HG03045 (cell line): Measurements from ENCODE around the gene E2F1.
"Not testable (repeated sequence)": the region's sequence is repeated elsewhere in the genome, so short reads cannot be mapped to it uniquely, and the experiment has no call there.

Experiments used
- ATAC-seq: cut with Tn5 transposase; IDR thresholded peaks from one replicate; pipeline ENCODE4 v1.9.1; 2021; ENCODE audit warnings: mild to moderate bottlenecking, moderate library complexity; ENCODE audit not compliant: unreplicated experiment

E2F1 gene

GRCh38 chr20:33711446-33711738 lies 25.2 kb upstream of the E2F1 start:
- ATAC-seq, result no peak

GRCh38 chr20:33710681-33711445 lies 24.7 kb upstream of the E2F1 start:
- no peak for ATAC-seq

GRCh38 chr20:33709905-33710541 lies 23.8 kb upstream of the E2F1 start:
- no peak for ATAC-seq

- no peak for ATAC-seq
Measured at GRCh38 chr20:33709398-33709797, 23.2 kb upstream of the E2F1 start.

GRCh38 chr20:33707668-33708067 lies 21.5 kb upstream of the E2F1 start:
- ATAC-seq, result no peak

GRCh38 chr20:33704197-33704924 lies 18.2 kb upstream of the E2F1 start:
- no peak for ATAC-seq

GRCh38 chr20:33703498-33704137 lies 17.4 kb upstream of the E2F1 start:
- no peak for ATAC-seq

- no peak for ATAC-seq
Measured at GRCh38 chr20:33702861-33703260, 16.7 kb upstream of the E2F1 start.

- ATAC-seq, result no peak
Measured at GRCh38 chr20:33701629-33702450, 15.7 kb upstream of the E2F1 start.

- not testable (repeated sequence) for ATAC-seq
Measured at GRCh38 chr20:33700696-33701441, 14.7 kb upstream of the E2F1 start.

- ATAC-seq, result not testable (repeated sequence)
Measured at GRCh38 chr20:33698966-33699365, 12.8 kb upstream of the E2F1 start.

- ATAC-seq, result no peak
Measured at GRCh38 chr20:33697129-33697528, 10.9 kb upstream of the E2F1 start.

- no peak for ATAC-seq
Measured at GRCh38 chr20:33696448-33696847, 10.3 kb upstream of the E2F1 start.

- ATAC-seq, result no peak
Measured at GRCh38 chr20:33694639-33695012, 8.4 kb upstream of the E2F1 start.

- no peak for ATAC-seq
Measured at GRCh38 chr20:33693741-33694638, 7.8 kb upstream of the E2F1 start.

- no peak for ATAC-seq
Measured at GRCh38 chr20:33693289-33693688, 7.1 kb upstream of the E2F1 start.

GRCh38 chr20:33689973-33690372 lies 3.8 kb upstream of the E2F1 start:
- no peak for ATAC-seq

GRCh38 chr20:33689493-33689892 lies 3.3 kb upstream of the E2F1 start:
- no peak for ATAC-seq

GRCh38 chr20:33688938-33689424 lies 2.8 kb upstream of the E2F1 start:
- ATAC-seq, result no peak
